ENCODE measurements around the gene LRP1.
A peak's percentile ranks its signal among the peaks of the same experiment; 100 is the strongest.

LRP1 gene

DNA sequence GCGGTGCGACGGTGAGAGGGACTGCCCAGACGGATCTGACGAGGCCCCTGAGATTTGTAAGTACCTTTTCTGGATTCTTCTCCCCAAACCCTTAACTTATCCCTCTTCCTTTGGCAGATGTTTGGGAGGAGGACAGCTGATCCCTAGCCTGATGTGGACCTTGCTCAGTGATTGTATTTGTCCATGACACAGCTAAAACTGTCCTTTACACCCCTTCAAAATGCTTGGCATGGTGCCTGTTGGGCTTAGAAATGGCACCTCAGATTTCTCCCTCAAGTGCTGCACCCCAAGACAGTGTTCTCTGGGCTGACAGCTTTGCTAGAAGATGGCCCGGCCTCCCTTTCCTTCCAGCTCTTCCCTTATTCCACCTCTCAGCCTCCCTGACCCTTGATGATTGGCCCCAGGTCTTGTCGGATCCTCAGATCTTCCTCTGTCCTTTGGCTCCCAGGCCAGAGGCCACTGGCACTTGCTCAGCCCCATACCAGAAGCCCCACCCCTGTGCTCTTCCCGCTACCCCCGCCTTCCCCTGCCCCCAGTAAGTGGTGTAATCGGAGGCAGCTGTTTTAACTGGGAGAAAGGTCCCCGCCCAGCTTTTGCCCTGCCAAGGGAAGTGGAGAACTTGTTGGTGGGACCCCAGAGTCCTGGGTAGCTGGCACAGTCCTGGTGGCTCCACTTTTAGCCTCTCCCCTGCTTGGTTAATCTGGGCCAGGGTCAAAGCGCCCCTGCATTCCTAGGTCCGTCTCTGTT lies 10.4 kb downstream of the LRP1 start:
- DNase-seq = peak in 2 of 14 donors; percentile 29 to 71

DNA sequence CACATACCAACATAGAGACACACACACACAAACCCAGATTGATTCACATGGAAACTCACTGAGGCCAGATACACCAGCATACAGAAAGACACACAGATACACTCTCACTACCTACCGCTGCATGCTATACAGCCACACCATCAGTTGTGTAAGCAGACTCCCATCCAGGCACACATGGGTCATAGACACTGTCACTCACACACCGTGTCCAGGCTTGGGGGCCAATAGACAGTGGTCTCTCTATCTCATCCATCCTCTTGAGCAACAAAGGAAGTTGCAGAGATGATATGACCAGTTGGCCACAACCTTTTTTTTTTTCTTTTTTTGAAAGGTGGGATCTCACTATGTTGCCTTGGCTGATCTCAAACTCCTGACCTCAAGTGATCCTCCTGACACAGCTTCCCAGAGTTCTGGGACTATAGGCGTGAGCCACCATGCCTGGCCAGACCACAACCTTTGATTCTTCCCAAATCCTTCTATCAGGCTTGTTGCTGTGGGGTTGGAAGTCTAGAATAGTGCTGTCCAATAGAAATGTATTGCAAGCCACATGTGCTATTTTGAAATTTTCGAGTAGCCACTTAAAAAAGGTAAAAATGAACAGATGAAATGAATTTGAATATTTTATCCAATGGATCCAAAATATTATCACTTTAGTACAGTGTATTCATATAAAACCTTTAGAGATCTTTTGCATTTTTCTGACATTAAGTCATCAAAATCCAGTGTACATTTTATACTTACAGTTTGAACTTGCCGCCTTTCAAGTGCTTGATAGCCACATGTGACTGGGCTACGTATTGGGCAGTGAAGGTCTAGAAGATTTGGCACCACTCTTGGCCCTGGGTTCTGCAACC lies 11.7 kb downstream of the LRP1 start:
- no peak for DNase-seq

DNA sequence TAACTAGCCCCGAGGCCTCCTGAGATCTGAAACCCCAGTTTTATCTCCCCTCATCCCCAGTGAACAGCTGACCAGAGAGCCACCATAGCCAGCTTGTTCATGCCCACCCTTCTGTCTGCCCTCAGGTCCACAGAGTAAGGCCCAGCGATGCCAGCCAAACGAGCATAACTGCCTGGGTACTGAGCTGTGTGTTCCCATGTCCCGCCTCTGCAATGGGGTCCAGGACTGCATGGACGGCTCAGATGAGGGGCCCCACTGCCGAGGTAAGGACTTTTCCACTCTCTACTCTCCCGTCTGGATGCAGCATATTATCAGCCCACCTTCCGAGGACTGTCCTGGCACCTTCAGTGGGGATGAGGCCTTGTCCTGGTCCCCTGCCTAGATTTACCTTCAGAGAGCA lies 13.0 kb downstream of the LRP1 start:
- DNase-seq = no peak

DNA sequence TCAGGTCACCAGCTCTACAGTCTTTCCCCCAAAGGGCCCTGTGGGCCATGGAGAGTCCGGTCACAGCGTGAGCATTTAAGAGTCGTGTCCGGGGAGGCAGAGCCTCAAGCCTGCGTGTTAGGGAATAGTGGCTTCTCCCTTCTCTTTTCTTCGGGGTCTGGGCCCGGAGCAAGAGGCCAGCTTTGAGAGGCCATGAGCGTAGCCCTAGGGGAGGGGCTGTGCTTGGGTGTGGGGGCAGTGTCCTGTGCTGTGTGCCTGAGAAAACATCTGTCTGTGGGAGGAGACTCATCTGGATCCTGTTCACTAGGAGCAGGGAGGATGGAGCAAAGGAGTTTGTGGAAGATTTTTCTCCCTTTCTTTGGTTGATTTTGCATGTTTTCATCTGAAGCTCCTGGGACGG lies 13.8 kb downstream of the LRP1 start:
- no peak for DNase-seq

DNA sequence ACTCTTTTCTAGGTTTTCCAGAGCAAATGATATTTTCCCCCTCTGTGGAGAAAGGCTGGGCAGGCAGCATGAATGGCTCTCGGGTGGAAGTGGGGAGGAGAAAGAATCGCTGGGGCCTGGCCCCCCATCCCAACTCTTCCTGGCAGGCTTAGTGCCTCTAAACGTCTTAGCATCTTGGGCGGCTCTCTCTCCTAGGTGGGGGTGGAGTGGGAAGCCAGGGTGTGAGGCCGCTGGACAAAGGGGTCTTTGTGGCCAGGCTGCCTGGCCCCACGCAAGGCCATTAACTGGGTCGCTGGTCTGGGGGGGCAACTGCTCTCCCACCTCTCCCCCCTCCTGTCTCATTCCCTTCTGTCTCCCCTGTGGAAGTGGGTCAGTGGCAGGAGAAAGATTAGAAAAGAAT lies 14.4 kb downstream of the LRP1 start:
- peak in 5 of 14 donors; percentile 37 to 48 (median 44) for DNase-seq

DNA sequence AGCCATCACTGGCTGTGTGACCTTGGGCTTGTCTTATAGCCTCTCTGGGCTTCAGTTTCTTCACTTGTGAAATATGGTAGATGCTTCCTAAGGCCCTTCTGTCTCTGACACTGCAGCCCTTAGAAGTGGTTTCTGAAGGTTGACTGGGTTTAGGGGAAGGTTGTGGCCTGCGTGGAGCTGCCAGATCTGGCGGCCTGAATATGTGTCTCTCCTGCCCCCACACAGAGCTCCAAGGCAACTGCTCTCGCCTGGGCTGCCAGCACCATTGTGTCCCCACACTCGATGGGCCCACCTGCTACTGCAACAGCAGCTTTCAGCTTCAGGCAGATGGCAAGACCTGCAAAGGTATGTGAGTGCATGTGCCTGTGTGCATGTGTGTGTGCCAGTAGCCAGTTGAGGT lies 15.2 kb downstream of the LRP1 start:
- peak in 1 of 14 donors; percentile 64 for DNase-seq

DNA sequence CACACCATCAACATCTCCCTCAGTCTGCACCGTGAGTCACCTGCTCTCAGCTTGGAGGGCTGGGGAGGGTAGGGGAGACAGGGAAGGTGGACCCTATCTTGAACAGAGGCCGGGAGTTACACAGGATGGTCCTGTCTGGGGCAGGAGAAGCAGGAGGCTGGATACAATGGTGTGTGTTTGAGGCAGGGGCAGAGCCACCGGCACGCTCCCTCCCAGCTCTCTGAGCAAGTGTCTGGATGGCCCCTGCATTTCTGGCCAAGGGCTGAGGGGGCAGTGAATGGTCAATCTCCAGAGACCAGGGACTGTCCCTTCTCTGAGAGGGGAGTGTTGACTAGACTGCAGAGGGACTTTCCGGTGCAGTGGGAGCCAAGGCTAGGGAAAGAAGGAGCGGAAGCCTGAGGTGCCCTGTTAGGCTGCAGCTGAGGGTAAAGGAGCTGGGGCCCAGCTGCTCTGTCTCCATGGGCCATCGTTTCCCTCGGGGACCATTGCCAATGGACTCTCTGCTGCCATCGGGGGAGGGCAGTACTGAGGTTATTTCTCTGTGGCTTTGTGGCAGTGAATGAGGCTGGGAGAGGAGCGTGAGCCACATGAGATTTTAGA lies 17.3 kb downstream of the LRP1 start:
- peak in 9 of 14 donors; percentile 18 to 55 (median 42) for DNase-seq

DNA sequence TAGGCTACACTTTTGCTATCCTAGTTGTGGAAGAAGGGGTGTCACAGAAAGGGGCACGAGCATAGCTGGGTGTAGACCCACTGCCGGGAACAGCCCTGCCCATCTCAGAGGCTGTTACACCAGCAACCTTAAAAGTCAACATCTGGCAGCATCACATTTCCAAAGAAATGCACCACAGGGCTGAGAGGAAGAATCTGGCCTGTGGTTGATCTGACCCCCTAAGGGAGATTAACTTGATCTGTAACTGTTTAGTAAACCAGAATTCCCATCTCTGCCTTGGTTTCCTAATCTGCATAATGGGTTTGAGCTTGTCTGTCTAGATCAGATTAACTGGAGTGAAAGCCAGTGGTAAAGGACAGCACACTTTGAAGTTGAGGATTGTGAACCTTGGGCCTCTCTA lies 17.8 kb downstream of the LRP1 start:
- no peak for DNase-seq

DNA sequence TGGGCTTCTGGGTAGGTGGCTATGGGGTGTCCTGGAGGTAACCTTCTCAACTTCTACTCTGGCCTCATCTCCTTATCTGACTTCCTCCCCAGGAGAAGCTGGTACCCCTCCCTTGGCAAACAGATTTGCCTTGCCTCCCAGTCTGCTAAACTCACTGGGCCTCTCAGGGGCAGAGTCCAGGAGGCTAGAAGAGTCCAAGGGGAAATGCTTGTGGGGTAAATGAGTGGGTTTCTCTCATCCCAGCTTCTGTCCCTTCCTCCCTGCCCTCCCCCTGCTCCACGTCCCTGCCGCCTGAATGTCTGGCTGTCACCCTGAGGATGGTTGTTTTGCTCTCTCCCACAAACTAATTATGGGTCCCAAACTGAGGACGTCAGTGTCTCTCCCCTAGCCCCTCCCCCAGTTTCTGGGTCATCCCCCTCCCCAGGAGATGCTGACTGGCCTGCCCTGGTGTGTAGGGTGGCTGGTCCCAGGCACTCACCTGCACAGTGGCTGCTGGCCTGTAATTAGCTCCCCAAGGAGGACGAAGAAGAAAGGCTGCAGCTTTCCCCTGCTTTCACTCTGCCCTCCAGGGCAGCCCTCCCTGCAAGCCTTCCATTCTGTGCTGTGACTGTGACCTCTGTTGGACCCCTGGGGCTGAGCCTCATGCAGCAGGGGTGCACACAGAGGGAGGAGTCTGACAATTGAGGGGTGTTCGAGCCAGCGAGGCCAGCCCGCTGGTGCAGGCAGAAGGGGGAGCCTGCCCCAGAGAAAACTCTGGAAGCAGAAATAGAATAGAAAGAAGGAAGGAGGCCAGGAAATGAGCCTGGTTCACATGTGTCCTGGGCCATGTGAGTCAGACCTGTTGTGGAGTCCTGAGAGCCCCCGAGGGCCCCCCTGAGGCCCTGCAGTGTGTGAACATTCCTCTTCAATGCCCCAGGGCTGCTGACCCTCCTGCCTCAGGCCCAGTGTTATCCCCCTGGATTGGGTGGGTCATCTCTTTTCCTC lies 19.0 kb downstream of the LRP1 start, which contains the start of gene LRP1-AS:
Gene LRP1-AS (minus strand): TSS at position 659 of the 984 bp plus-strand sequence.
- DNase-seq = peak in 6 of 14 donors; percentile 18 to 47 (median 40)

DNA sequence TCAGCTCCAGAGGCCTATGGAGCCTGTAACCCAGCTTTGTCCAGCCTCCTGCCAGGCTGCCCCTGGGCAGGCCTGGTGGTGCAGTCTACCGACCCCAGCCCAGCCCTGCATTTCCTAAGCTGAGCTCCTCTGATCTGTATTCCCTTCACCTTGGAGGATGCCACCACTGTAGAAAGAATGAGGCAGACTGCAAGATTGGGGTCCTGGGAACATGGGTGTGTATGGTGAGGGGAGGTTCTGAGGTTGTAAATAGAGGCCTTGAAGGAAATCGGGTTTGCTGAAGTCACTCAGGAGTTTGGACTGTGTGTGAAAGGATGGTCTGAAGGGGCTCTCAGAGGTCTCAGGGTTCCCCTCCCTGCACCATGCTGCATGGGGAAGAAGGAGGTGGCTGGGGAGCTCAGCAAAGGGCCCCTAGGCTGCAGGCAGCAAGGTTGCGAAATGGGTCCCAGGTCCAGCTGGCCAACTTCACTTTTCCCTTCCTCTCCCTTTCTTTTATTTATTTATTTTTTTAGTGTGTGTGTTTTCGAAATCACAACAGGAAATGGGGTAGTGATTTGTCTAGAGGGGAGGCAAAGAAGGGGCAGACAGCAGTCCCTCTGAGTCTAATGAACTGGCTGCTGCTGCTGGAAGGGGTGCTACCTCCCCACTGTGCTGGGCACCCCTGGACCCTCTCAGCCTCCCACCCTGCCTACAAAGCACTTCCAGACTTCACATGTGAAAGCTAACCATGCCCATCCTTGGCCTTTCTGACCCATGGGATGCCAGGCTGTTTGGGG lies 20.4 kb downstream of the LRP1 start:
- DNase-seq = peak in 6 of 14 donors; percentile 18 to 59 (median 34)

DNA sequence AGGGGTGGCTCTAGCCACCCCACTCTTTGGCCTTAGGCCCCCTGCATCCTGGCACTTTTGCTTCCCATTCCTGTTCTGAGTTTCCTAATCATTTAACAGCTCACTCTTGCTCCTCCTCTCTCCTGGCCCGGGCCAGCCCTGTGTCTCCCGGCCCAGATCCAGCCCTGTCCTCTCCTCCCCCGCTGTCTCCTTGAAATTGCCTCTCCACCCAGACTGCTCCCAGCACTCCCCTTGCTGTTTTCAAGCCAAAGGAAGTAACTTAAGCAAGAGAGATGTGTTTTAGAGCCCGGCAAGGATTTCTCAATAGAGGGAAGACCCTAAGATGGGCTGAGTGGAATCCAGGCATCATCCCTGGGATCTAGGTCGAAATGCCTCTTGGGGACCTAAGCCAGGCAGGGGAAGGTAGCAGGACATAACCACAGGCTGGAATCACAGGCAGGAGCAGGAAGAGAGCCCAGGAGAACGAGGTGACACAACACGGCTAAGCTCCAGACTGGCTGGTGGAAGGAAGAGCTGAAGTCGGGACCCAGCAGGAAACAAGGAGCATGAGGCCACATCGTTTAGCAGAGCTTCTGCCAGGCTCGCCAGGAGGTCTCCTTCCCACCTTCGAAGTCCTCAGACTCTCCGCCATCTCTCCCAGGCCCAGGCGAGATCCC lies 21.1 kb downstream of the LRP1 start:
- peak in 6 of 14 donors; percentile 23 to 75 (median 35) for DNase-seq

DNA sequence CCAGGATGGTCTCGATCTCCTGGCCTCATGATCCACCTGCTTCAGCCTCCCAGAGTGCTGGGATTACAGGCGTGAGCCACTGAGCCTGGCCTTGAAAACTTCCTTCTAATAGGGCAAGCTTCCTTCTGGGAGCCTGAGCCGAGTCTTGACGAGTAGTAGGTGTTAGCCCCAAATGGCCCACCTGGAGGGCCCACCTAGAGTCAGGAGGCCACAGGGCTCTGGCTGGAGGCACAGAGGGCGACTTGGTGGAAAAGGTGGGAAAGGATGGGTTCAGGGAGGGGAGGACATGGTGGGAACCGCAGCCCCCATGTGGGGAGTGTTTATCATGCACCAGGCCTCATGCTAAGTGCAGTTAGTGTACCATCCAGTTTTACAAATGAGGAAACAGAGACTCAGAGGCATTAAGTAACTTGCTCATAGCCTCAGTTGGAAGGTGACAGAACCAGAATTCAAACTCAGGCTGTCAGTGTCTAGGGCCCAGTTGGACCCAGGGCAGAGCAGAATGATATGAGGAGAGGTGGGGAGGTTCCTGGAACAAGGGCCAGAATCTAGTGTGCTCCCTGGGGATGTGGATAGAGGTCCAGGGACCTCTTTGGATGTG lies 22.2 kb downstream of the LRP1 start:
- DNase-seq = no peak

DNA sequence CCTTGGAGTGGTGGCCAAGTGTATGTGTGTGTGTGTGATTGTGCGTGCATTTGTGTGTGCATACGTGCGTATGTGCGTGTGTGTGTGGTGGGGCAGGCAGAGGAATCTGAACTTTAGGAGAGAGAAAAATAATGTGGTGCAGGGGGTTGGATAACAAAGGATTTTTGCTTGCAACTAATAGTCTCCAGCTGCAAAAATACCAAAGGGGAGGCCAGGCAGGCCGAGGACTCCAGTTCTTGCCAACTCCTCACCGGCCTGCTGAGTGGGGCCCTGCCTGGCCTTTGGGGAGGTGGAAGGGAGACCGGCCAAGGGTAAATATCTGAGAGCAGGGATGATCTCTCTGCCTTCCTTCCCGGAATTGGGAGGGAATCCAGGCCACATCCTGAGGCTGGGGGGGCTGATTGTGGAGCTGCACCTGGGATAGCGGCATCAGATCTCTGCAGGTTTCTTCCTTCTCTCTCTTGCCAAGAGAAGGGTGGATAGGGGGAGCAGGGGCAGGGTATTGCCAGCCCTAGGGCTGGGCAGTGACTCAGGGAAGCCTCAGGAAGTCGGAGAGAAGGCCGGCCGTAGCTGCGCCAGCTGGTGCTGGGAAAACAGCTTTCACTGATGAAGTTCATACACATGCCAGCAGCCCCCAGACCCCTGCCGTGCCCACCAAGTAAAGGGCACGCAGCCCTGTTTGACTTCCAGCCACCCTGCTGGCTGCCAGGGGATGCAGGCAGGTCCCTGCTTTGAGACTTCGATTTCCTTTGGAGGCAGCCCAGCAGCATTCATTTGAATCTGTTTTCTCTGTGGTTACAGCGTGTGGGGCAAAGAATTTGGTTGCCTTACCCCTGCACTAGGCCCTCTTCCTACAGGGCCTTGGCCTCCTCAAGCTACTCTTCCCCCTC lies 23.7 kb downstream of the LRP1 start:
- peak in 9 of 14 donors; percentile 27 to 94 (median 60) for DNase-seq

DNA sequence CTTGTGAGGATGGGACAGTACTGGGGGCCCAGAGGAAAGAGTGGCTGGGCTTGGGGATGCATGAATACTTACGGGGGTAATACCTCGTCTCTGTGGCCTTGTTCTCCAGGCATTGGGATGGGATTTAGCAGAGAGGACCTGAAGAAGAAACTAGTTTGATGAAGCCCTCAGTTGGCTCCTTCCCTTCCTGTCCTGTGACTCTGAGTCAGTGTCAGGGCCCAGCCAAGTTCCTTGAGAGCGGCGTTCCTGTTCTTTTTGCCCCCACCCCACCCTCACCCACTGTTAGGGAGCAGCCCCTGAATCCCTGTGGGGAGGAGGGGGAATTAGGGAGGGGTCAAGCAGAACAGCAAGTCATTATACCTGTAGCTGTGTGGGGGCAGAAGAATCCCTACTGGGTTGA lies 24.4 kb downstream of the LRP1 start:
- peak in 7 of 14 donors; percentile 15 to 66 (median 39) for DNase-seq

DNA sequence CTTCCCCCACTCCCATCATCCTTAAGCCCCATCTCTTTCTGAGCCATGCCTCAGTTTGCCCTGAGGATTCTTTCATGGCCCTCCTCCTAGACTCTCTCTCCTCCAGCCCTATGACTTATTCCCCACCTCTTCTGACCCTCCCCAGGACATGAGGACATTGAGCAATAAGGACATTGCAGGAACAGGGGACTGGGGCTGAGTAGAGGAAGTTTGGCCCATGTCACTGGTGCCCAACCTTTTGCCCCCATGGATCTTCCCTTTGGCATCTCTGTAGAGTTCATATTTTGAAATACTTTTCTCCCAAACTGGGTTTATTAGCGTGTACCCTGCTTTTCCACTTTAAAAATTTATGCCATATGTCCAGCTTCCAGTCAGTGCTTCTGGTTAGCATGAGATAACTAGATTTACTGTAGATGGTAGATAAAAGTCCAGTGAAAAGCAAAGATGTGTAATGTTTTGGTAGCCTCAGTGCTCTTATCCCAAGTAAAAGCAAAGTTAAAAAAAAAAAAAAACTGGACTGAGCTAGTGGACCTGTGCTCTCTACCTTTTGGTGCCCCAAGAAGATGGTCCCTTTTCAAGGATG lies 25.2 kb downstream of the LRP1 start:
- no peak for DNase-seq

DNA sequence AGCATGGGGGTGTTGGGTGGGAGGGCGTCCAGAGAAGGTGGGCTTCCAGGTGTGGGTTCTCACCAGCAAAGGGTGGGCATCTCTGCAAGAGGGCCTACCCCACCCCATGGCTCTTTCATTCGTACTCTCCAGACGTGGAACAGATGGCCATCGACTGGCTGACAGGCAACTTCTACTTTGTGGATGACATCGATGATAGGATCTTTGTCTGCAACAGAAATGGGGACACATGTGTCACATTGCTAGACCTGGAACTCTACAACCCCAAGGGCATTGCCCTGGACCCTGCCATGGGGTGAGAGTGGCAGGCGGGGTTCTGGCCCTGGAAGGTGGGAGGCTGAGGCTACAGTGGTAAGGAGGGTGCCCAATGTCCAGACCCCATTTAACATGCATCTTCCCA lies 25.8 kb downstream of the LRP1 start:
- DNase-seq = no peak

DNA sequence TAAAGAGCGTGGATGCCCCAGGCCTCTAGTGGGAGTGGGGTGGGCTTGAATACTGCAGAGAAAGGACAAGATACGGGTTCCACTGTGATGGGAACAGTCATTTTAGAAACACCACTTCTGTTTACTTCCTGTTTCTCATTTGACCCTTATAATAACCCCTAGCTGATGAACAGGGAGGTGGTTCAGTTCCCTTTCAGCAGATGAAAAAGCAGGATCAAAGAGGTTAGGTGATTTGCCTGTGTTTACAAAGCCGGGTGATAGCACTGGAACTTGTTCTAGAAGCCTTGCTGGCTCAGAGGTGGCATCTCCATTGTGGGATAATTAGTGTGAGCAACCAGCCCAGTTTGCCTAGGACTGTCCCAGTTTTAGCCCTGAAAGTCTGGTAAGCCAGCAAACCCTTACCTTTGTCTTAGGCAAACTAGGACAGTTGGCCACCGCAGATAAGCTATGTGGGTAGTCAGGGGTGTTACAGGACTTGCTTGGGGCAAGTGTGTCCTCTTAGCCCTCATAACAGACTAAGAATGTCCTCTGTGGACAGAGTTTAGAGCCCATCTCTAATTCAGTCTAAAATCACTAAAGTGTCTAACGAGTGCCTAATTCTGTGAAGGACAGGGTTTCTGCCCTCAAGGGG lies 26.6 kb downstream of the LRP1 start:
- DNase-seq = no peak

All from C1 segment of cervical spinal cord (tissue), 14 donors.